ENCODE data around the gene KRTAP10-3.
"Not testable (repeated sequence)": the region's sequence is repeated elsewhere in the genome, so short reads cannot be mapped to it uniquely, and the experiment has no call there.

Gene KRTAP10-3

DNA sequence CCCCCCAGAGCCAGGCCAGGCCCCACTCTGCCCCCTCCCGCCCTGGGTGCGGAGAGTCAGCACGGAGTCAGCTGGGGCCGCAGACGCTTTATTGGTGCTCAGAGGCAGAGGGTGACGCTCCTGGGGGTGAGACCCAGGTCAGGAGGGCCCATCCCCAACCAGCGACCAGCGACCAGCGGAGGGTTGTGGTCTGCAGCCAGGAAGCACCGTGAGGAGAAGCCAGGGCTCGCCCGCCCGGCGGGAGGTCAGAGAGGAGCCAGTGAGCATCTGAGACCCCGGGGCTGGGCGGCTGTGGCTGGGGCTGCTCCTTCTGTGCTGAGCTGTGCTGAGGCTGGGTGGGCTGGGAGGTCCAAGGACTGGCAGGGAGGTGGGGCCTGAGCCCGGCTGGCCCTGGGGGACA, 8.3 kb downstream of the KRTAP10-3 start:
- in situ Hi-C loops (cut with MboI; ENCODE audit: low sequenced_read_pairs) = not testable (repeated sequence)

GRCh38 chr21:44549525-44550211, 8.9 kb downstream of the KRTAP10-3 start:
- in situ Hi-C loops (cut with MboI; ENCODE audit: low sequenced_read_pairs) = no loop called here

DNA sequence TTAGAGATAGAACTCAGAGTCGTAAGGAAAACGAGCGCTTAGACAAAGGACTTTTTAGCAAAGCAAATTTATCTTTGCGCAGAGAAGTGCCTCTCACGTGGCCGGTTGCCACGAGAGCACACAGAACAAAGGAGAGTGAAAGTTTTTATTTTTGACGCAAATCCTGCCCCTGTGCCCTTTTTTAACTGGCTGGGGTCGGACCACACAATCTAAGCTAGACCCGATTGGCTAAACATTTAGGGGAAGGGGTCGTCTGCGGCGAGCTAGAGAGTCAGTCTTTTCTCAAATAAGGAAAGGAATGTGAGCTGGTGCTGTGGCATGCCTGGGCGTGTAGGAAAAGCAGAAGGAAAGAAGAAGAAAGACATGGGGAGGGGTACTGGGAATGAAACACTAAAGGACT, 9.7 kb downstream of the KRTAP10-3 start:
- in situ Hi-C loops (cut with MboI; ENCODE audit: low sequenced_read_pairs) = no loop called here

DNA sequence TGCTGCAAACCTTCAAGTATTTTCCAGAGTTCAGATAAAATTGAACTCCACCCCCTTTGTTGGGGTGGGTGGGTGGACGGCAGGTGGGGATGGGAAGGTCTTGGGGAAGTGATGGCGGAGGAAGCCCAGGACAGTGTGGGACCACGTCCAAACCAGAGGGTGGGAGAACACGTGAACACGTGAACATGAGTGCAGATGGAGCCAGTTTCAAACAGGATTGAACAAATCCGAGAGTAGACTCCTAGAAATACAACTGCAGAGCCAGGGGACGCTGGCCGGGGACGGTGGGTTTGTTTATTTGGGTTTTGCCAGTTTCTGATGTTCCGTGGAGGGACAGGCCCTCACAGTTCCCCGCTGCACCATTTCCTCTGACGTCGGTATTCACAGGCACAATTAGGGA, 10.2 kb downstream of the KRTAP10-3 start:
- in situ Hi-C loops (cut with MboI; ENCODE audit: low sequenced_read_pairs) = no loop called here

DNA sequence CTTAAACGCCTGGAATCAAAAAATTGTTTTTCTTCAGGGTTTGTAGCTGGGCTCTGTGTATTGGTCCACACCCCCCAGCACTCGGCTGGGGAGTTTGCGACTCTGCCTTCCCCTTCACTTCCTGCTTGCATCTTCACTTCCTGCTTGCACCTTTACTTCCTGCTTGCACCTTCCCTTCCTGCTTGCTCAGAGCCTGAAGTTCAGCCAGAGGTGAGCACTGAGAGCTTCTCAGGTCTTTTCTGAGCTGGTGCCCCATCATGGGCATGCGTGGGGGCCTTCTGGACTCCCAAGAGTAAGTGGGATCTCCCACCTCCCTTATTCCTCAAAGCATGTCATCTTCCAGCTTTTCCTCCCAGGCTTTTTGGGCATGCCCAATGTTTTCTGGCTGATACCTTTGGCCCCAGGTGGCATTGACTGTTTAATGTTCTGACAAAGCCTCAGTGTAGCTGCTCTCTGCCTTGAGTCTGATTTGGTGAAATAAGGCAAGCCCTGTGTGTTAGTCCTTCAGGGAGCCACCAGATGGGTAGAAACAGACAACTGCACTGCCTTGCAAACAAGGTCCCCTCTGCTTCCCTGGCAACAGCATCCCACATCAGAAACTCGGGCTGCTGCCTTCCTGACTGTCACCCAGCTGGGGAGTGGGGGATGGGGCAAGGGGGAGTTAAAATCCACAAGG, 10.8 kb downstream of the KRTAP10-3 start:
- in situ Hi-C loops (cut with MboI; ENCODE audit: low sequenced_read_pairs) = no loop called here

GRCh38 chr21:44544566-44544965, 14.0 kb downstream of the KRTAP10-3 start:
- in situ Hi-C loops (cut with MboI; ENCODE audit: low sequenced_read_pairs) = no loop called here

DNA sequence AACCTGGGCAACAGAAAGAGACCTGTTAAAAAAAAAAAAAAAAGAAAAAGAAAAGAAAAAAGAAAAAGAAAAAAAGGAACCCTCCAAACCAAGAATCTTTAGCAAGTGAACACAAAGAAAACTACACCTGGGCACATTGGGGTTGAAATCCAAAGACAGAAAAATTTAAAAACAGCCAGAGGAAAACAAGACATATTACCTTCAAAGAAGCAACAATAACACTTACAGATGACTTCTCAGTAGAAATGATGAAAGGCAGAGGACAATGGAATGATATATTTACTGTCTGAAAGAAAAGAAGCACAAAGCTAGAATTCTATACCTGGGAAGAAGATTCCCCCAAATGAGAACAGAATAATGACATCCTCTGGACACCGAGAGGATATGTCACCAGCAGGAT, 15.9 kb downstream of the KRTAP10-3 start:
- in situ Hi-C loops (cut with MboI; ENCODE audit: low sequenced_read_pairs) = no loop called here

- in situ Hi-C loops (cut with MboI; ENCODE audit: low sequenced_read_pairs) = no loop called here
Measured at GRCh38 chr21:44540741-44541288, 17.8 kb downstream of the KRTAP10-3 start.

GRCh38 chr21:44539991-44540666, 18.5 kb downstream of the KRTAP10-3 start, which contains the start of gene KRTAP10-1:
KRTAP10-1 (minus strand) TSS chr21:44540195; CDS start chr21:44540150, 45 bp downstream.
- in situ Hi-C loops (cut with MboI; ENCODE audit: low sequenced_read_pairs) = no loop called here

DNA sequence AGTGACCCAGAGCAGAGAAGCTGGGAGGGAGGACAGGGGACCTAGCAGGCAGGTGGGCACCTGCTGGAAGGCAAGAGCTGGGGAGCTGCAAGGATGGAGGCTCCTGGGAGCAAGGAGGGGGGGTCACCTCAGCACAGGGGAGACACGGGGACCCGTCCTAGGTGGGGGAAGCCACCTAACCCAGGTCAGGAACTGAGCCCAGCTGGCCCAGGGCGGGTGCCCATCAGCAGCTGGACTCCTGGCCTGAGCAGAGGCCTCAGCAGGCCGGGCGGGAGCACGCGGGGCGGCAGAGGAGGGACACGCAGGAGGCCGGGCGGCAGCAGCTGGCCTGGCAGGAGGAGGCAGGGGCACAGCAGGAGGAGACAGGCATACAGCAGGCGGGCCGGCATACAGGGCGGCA, 19.5 kb downstream of the KRTAP10-3 start:
- in situ Hi-C loops (cut with MboI; ENCODE audit: low sequenced_read_pairs) = no loop called here

- in situ Hi-C loops (cut with MboI; ENCODE audit: low sequenced_read_pairs) = no loop called here
Measured at GRCh38 chr21:44537930-44538911, 20.4 kb downstream of the KRTAP10-3 start.

GRCh38 chr21:44535963-44536362, 22.6 kb downstream of the KRTAP10-3 start:
- in situ Hi-C loops (cut with MboI; ENCODE audit: low sequenced_read_pairs) = no loop called here

GRCh38 chr21:44534688-44535087, 23.9 kb downstream of the KRTAP10-3 start:
- in situ Hi-C loops (cut with MboI; ENCODE audit: low sequenced_read_pairs) = no loop called here

- in situ Hi-C loops (cut with MboI; ENCODE audit: low sequenced_read_pairs) = no loop called here
Measured at GRCh38 chr21:44533891-44534627, 24.5 kb downstream of the KRTAP10-3 start.

DNA sequence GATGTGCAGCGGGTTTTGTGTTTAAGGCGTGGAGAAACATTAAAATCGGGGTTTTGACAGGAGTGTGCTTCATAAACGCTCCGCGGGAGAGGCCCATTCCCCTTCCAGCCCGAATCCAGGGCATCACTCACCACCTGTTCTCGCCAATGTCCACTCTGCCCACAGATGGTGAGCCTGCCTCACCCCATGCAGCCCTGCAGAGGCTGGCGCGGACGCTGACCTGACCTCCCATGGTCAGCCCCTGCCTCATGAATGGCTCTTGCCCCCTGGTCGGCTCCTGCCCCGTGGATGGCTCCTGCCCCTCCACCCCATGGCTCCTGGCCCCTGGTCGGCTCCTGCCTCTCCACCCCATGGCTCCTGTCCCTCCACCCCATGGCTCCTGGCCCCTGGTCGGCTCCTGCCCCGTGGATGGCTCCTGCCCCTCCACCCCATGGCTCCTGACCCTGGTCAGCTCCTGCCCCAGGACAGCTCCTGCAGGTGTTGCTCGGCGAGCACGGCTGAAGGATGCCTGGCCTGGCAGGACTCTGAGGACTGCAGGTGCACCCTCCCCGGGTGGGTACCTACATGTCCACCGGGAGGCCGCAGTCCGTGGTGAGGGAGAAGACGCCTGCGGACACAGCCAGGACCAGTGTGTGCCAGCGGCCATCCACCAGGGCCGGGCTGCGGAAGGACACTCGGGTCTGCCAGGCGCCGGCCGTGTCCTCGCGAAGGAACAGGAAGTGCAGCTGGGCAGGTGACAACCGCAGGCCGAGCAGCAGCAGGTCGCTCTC, 25.3 kb downstream of the KRTAP10-3 start:
- in situ Hi-C loops (cut with MboI; ENCODE audit: low sequenced_read_pairs) = no loop called here

GRCh38 chr21:44532712-44533111, 25.9 kb downstream of the KRTAP10-3 start:
- in situ Hi-C loops (cut with MboI; ENCODE audit: low sequenced_read_pairs) = no loop called here

- in situ Hi-C loops (cut with MboI; ENCODE audit: low sequenced_read_pairs) = no loop called here
Measured at GRCh38 chr21:44531606-44532564, 26.7 kb downstream of the KRTAP10-3 start.

Data from hTERT RPE-1 (cell line).